Breast epithelium (tissue), 4 donors: ENCODE measurements around the gene PDHX. TPM values are rescaled to one million over a fixed set of nuclear protein-coding genes. Genes with fewer than 3 reads are reported as not detected.

Experiments used
- DNase-seq, 2 donors: peaks; one replicate each; pipeline ENCODE4 v3.0.0-alpha.2; 2019; ENCODE audit warnings: low spot score in 2 of 2
- H3K27ac ChIP-seq, 2 donors: fragments of 200-600 bp; sonication (generic) in 1 of 2; one replicate each; pipeline ENCODE4 v1.5.1; 2016 to 2019; ENCODE audit warnings: mild to moderate bottlenecking in 1 of 2
- H3K27me3 ChIP-seq, 2 donors: fragments of 200-600 bp; sonication (generic) in 1 of 2; one replicate each; pipeline versions ENCODE4 v1.5.1 to v1.6.0; 2017 to 2019; ENCODE audit warnings: control low read depth in 1 of 2, mild to moderate bottlenecking in 1 of 2
- H3K36me3 ChIP-seq: fragments of 200-600 bp; one replicate; pipeline ENCODE4 v1.5.1; 2019
- H3K4me1 ChIP-seq, 2 donors: fragments of 200-600 bp; sonication (generic); one replicate each; pipeline ENCODE4 v1.5.1; 2016 to 2019; ENCODE audit warnings: control low read depth in 1 of 2
- H3K4me3 ChIP-seq, 3 donors: fragments of 200-600 bp; sonication (generic); 1 replicate in 2 of 3; 2 replicates in 1 of 3; pipeline ENCODE4 v1.5.1; 2016 to 2019; ENCODE audit warnings: mild to moderate bottlenecking in 3 of 3, moderate library complexity in 2 of 3
- H3K9me3 ChIP-seq, 2 donors: fragments of 200-600 bp; sonication (generic) in 1 of 2; one replicate each; pipeline ENCODE4 v1.5.1; 2016 to 2019; ENCODE audit warnings: control low read depth in 1 of 2
- POLR2A ChIP-seq: fragments of 450-650 bp; IDR thresholded peaks from one replicate; pipeline ENCODE4 v1.6.1; 2016; ENCODE audit warnings: antibody characterized with exemption, mild to moderate bottlenecking, moderate library complexity
- POLR2AphosphoS5 ChIP-seq, 3 donors: sonication (generic); formaldehyde crosslinking; IDR thresholded peaks; one replicate each; pipeline ENCODE4 v1.6.1; 2017; ENCODE audit warnings: antibody characterized with exemption in 3 of 3
- intact Hi-C: fragments of 100-400 bp; cut with DNase I; formaldehyde crosslinking; loops from one replicate; pipeline ENCODE4 v1.15.1; 2023; ENCODE audit warnings: low total_unique reads
- total RNA-seq, 3 donors: library from RNA; depleted of rRNA; stranded (reverse); fragments of >200 nt; gene quantifications; one replicate each; pipeline ENCODE4 v1.1.0, GENCODE V29; 2016
- TF ChIP-seq, protein P1 (sequence below), 3 donors: fragments of 450-650 bp; IDR thresholded peaks; one replicate each; pipeline ENCODE4 v1.5.1; 2016 to 2017; ENCODE audit warnings: antibody characterized with exemption in 3 of 3, mild to moderate bottlenecking in 3 of 3, moderate library complexity in 3 of 3

PDHX gene
- total RNA-seq, 3 donors from 2014 or later: 32.1 to 42.7 (median 41.6) TPM

DNA sequence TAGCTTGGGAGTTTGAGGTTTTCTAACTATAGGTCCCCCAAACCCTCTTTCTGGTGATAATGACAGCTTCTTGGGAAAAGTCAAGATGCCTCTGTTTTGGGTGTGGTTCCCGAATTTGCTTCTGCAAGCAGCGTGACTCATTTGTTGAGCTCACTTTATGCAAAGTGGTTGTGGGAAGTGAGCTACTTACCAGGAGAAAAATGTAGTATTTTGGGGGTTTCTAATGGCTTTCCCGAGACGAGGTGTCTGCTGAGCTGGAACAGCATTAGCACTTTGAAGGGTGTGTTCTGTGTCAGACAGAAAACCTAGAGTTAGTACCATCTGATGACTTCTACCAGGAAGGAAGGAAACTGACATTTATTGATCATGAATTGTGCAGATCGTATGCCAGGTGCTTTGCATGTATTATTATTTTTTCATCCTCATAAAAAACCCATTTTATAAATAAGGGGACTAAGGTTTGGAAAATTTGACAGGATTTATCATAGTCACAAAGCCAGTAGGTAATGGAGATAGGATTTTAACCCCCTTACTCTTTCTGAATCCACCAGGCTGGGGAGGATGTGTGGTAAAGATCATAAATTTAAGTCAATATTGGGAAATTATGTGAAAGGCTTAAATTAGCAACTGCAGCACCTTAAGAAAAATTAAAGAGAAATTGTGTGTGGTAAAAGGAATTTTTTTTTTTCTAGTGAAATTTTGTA, 113.7 kb downstream of the PDHX start:
- Histone ChIP-seq H3K4me1 (no peaks in the 10 kb centered on the region), H3K36me3 (no peaks in the 10 kb centered on the region), H3K27ac (no peak overlapping the region), H3K27me3 (no peaks in the 10 kb centered on the region), H3K9me3 (no peaks in the 10 kb centered on the region), H3K4me3 (no peak overlapping the region)
- no peak for DNase-seq
- intact Hi-C loops: loop anchor here (5.0 kb wide), 1 partner anchor 77 kb away; no protein-coding TSS in a partner anchor
- TF ChIP-seq POLR2A (no peak), POLR2AphosphoS5 (IDR thresholded peaks at IDR 0.05) (no peak)
- TF ChIP-seq, protein P1, sequence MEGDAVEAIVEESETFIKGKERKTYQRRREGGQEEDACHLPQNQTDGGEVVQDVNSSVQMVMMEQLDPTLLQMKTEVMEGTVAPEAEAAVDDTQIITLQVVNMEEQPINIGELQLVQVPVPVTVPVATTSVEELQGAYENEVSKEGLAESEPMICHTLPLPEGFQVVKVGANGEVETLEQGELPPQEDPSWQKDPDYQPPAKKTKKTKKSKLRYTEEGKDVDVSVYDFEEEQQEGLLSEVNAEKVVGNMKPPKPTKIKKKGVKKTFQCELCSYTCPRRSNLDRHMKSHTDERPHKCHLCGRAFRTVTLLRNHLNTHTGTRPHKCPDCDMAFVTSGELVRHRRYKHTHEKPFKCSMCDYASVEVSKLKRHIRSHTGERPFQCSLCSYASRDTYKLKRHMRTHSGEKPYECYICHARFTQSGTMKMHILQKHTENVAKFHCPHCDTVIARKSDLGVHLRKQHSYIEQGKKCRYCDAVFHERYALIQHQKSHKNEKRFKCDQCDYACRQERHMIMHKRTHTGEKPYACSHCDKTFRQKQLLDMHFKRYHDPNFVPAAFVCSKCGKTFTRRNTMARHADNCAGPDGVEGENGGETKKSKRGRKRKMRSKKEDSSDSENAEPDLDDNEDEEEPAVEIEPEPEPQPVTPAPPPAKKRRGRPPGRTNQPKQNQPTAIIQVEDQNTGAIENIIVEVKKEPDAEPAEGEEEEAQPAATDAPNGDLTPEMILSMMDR (IDR thresholded peaks at IDR 0.05): no peak

DNA sequence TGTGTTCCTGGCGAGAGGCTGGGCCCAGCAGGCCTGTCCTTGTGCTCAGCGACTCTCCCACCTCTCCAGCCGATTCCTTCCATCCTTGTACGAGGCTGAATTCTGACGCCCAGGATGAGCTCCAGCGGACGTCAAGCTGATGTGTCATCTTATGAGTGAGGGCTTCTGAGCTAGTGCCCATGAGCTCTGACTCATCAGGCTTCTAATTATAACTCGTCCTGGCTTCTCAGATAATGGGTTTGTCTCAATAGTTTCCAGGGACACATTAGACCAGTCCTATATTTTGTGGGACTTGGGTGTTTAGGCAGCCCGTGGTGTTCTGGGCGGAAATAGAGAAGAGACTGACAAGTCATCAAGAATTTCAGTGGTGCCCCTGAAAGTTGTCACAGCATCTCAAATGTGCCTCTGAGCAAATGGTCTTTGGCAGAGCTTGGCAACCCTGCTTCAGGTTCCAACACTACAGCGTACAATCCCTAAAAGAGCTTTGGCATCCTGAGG, 114.3 kb downstream of the PDHX start:
- Histone ChIP-seq H3K9me3 (no peaks in the 10 kb centered on the region), H3K36me3 (no peaks in the 10 kb centered on the region), H3K27ac (no peak overlapping the region), H3K4me1 (no peaks in the 10 kb centered on the region), H3K4me3 (no peak overlapping the region), H3K27me3 (no peaks in the 10 kb centered on the region)
- intact Hi-C loops: loop anchor here (5.0 kb wide), 1 partner anchor 77 kb away; no protein-coding TSS in a partner anchor
- TF ChIP-seq, protein P1 (IDR thresholded peaks at IDR 0.05): no peak
- no peak for TF ChIP-seq POLR2A
- TF ChIP-seq POLR2AphosphoS5 (IDR thresholded peaks at IDR 0.05): peak in 1 of 3 donors; percentile 20
- DNase-seq: no peak

DNA sequence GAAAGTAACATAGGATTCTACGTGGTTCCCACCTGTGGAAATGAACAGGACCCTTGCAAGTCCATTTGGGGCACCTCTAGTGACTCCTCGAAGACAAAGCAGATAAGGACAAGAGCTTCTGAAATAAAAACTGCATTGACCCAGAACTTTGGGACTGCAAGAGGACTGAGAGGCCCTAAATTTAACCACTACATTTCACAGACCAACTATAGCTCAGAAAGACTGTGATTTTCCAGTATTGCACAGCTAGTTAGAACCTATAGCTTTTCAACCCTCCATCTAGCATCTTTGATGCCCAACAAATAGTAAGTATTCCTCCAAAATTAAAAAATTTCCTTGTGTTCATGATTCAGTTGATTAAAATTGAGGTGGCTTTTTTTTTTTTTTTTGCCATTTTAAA, 114.9 kb downstream of the PDHX start:
- intact Hi-C loops: loop anchor here (5.0 kb wide), 1 partner anchor 76 kb away; no protein-coding TSS in a partner anchor
- TF ChIP-seq POLR2A: no peak
- TF ChIP-seq POLR2AphosphoS5 (IDR thresholded peaks at IDR 0.05): no peak
- TF ChIP-seq, protein P1 (IDR thresholded peaks at IDR 0.05): no peak
- H3K27ac ChIP-seq: no peak overlapping the region

DNA sequence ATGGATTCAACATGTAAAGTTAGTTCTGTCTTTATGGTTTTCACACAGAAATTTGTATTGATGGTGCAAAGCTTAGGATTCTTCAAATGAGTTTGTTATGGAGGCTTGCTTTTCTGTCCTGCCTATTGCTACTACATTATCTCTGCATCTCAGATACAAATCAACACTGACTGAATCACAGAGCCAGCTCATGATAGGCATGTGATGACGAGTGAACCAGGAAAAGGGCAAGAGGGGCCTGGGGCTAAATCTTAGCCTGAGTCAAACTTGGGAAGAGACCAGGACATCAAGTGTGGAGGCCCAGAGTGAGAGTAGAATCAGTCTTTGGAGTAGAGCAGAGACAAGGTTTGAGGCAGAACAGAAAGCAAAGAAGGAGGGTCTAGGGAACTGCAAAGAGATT, 115.4 kb downstream of the PDHX start:
- no peaks in the 10 kb centered on the region for H3K27me3 ChIP-seq
- H3K9me3 ChIP-seq: no peaks in the 10 kb centered on the region
- H3K4me3 ChIP-seq: no peak overlapping the region
- DNase-seq: no peak
- no peaks in the 10 kb centered on the region for H3K4me1 ChIP-seq
- H3K27ac ChIP-seq: no peak overlapping the region
- TF ChIP-seq, protein P1 (IDR thresholded peaks at IDR 0.05): no peak
- TF ChIP-seq POLR2AphosphoS5 (IDR thresholded peaks at IDR 0.05) (no peak), POLR2A (no peak)
- intact Hi-C loops: loop anchor here (5.0 kb wide), 1 partner anchor 75 kb away; no protein-coding TSS in a partner anchor
- H3K36me3 ChIP-seq: no peaks in the 10 kb centered on the region

More for the DNA sequence above, 114.9 kb downstream of the PDHX start:
- Histone ChIP-seq H3K4me1 (no peaks in the 10 kb centered on the region), H3K27me3 (no peaks in the 10 kb centered on the region), H3K4me3 (no peak overlapping the region), H3K9me3 (no peaks in the 10 kb centered on the region), H3K36me3 (no peaks in the 10 kb centered on the region)
- DNase-seq: no peak

DNA sequence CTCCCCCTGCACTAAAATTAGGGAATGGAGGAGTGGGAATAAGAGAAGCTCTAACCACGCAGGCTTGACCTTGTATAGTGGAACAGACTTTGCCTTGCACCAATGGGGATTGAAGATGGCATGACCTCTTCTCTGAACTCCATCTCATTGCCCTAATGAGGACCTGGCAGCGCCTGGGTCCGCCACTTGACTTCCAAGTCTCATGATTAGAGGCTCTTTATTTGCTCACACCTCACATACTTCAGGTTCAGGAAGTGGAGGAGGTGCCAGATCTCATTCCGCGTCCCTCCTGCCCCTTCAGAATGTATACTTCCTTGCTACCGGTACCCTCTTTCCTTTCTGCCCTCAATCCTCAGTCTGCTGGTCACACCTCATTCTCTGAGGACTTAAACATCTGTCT, 116.6 kb downstream of the PDHX start:
- no peak for DNase-seq
- Histone ChIP-seq H3K4me1 (no peaks in the 10 kb centered on the region), H3K4me3 (no peak overlapping the region), H3K27ac (no peak overlapping the region), H3K9me3 (no peaks in the 10 kb centered on the region), H3K36me3 (no peaks in the 10 kb centered on the region), H3K27me3 (no peaks in the 10 kb centered on the region)
- TF ChIP-seq POLR2A: no peak
- TF ChIP-seq, protein P1 (IDR thresholded peaks at IDR 0.05): no peak
- intact Hi-C loops: loop anchor here (5.0 kb wide), 1 partner anchor 74 kb away; no protein-coding TSS in a partner anchor
